Activated CD8-positive, alpha-beta memory T cell treated with anti-CD3 and anti-CD28 coated beads for 48 hours (primary cell): ENCODE measurements around the gene CRAMP1.
"Not testable (repeated sequence)": the region's sequence is repeated elsewhere in the genome, so short reads cannot be mapped to it uniquely, and the experiment has no call there.

Experiments used
- DNase-seq, 3 experiments: peaks; one replicate each; pipeline ENCODE4 v3.0.0-alpha.2; 2020; ENCODE audit warnings: low read depth in 2 of 3, low spot score in 2 of 3

The CRAMP1 gene, protein sequence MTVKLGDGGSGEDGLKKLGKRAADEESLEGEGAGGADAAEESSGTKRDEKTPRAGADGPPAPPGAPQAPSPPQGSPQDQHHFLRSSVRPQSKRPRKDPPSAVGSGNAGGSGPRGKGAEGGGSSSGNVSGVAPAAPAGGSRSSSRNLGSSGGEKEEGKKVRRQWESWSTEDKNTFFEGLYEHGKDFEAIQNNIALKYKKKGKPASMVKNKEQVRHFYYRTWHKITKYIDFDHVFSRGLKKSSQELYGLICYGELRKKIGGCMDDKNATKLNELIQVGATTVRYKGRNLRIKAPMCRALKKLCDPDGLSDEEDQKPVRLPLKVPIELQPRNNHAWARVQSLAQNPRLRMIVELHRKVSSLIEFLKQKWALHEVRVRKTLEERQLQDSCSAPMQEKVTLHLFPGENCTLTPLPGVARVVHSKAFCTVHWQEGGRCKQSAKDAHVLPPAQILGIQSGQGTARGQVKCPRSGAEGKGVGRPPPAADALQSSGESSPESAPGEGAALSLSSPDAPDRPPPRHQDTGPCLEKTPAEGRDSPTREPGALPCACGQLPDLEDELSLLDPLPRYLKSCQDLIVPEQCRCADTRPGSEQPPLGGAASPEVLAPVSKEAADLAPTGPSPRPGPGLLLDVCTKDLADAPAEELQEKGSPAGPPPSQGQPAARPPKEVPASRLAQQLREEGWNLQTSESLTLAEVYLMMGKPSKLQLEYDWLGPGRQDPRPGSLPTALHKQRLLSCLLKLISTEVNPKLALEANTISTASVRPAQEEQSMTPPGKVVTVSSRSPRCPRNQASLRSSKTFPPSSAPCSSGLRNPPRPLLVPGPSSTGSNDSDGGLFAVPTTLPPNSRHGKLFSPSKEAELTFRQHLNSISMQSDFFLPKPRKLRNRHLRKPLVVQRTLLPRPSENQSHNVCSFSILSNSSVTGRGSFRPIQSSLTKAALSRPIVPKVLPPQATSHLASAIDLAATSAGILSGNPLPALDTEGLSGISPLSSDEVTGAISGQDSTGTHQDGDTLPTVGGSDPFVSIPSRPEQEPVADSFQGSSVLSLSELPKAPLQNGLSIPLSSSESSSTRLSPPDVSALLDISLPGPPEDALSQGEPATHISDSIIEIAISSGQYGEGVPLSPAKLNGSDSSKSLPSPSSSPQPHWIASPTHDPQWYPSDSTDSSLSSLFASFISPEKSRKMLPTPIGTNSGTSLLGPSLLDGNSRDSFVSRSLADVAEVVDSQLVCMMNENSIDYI (N-terminal part only)

DNA sequence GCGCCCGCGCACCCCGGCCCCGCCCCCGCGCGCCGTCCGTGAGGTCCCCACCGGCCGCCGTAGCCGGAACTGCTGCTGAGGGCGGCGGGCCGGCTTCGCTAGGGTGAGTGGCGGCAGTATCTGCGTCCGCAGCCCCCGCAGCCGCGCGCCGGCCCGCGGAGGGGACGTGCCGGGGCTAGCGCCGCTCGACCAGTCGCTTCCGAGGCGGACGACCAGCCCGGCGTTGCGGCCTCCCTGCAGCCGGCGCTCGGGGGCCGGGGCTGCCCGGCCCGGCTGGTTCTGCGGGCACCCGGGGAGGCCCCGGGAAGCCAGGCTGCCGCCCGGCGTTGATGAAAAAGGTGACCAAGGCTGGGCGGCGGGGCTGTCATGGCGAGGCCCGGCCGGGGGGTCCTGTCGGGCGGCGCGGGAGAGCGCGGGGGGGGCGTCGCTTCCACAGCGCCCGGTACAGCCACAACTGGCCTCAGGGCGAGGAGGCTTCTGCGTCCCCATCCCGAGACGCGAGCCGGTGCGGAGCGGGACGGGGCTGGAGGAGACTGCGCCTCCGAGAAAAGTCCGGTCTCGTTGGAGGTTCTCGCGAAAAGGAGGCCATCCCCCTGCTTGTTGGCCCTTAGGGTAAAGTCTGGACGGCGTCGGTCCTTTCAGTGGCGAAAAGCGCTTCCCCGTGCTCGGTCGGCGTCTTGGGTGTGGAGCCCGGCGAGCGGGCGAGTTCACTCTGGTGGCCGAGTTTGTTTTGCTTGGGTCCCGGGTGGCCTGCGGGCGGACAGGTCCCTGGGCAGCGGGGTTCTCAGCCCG is at the start of gene CRAMP1:
CRAMP1 (plus strand) TSS at position 41 of the 792 bp plus-strand sequence. CDS start 2,280 bp downstream, outside the sequence.
- DNase-seq, result no peak

DNA sequence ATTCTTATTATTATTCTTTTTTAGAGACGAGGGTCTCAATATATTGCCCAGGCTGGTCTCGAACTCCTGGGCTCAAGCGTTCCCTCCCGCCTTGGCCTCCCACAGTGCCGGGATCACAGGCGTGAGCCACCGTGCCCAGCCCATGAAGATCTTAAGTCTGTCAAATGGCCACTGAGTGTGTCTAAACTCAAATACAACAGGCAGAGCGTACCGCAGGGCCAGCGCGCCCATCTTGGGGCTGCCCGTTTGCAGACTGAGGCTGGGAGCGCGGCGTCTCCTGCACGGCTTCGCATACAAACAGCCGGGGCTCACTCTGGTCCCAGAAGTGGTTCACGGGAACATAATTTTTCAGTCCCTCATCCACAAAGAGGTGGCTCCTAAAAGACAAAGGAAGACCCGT is 48.4 kb upstream of the CRAMP1 start:
- DNase-seq, result no peak

DNA sequence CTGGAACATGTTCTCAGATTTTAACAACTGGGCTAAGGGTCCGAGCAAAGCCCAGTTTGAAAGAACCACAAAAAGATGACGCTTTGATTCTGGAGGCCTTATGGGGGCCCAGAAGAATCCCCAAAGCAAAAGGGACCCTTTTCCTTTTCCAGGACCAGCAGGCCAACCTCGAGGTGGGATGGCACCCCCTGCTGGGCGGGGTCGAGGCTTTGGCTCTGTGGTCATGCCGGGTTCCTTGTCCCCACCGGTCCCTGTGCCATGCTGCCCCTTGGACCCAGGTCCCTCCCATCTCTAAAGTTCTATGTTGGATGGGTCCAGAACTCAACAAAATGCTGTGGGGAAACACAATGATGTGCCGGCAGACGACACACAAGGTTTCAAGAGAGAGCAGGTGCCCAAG is 47.8 kb upstream of the CRAMP1 start:
- DNase-seq, result no peak

DNA sequence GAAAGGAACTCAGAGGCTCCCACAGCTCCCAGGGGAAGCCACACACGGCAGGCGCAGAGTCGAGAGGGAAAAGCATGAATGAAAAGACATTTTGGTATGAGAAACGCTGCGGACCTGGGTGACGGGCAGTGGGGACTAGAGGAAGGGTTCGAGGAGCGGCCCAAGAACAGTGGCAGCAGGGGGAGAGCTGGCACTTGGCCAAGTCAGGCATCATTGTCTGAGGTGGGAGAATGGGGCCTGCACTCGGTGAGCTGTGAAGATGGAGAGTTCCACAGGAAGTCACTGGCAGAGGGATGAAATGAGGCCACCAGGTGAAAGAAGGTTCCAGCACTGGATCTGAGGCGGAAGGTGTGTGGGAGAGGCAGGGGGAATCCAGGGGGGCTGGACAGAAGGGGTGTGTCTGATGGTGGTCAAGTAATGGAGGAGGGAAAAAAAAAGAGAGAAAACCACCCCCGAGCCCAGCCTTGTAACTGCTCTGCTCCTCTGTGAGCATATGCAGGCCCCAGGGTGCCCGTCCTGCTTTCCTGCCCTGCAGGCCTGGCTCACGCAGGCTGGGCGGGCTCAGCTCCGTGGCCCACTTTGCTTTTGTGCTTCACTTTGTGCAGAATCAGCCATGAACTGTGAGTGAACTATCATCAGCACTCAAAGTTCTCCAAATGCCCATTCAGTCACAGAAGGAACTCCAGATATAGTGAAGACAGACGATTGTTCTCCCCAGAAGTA is 46.9 kb upstream of the CRAMP1 start:
- no peak for DNase-seq

DNA sequence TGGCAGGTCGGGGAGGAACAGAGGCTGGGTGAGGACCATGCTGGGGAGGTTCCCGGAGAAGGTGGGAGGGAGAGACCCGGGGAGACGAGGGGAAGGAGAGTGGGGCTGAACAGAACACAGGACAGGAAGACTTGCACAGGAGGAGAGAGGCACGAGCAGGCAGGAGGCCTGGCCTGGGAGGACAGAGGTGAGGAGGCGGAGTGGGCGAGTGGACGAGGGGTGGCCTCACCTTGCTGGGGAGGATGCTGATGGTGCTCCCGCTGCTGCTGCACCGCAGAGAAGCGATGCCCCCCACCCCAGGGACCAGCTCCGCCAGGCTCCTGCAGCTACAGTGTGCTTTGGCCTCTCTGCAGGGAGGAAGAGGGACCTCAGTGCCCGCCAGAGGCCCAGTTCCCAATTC is 44.2 kb upstream of the CRAMP1 start:
- DNase-seq, result no peak

DNA sequence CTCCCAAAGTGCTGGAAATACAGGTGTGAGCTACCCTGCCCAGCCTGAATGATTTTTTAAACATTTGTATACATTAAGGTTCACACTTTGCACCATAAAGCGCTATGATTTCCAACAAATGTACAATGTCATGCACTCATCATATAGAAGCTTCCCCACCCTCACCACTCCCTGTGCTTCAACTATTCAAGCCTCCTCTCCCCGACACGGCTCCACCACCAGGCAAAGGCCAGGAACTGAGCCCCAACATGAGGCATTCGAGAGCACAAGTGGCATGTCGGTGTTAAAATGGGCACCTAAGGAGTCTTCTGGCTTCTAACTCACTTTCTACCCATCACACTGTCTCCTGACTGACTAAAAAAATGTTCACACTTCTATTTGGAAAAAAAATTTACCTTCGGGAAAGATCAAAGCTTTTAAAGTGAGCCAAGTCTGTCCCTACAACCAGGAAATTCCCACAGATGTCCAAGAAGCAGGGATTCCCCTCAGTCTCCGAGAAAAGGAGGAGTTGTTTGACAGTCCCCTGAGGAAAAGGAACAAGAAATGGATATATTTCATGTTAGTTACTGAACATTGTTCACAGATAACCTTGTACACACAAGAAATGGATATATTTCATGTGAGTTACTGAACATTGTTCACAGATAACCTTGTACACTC is 41.0 kb upstream of the CRAMP1 start:
- DNase-seq, result no peak

DNA sequence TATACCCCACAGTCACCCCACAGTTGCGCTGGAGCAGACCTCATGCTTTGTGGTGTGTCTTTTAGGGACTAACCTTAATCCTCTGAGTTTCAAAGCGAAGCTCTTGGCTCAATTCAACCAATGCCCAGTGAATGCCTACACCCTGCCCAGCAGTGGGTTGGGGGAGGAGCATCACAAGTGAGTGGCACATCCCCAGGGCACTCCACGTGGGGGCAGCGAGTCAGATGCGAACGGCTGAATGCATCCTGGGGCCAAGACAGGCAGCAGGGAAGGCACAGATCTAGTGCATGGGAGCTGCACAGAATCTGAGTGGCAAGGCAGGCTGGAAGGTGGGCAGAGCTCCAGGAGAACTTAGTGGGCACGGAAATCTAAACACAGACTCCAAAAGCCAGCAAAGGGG is 39.5 kb upstream of the CRAMP1 start:
- no peak for DNase-seq

DNA sequence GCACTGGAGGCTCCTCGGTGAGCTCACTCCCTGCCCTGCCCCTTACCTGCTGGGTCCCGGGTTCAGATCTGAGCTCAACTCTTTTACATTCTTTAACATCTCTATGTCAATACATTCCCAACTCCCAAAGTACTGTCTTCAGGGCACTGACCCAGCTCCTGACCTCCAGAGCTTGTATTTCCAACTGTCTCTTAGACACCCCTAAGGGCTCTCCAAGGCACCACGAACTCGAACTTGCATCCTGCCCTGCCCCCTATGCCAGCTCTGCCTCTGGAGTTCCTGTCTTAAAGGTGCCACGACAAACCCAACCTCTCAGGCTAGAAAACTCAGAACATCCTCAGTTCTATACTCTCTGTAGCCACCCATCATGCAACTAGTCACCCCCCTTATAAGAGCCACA is 38.9 kb upstream of the CRAMP1 start:
- DNase-seq, result no peak

DNA sequence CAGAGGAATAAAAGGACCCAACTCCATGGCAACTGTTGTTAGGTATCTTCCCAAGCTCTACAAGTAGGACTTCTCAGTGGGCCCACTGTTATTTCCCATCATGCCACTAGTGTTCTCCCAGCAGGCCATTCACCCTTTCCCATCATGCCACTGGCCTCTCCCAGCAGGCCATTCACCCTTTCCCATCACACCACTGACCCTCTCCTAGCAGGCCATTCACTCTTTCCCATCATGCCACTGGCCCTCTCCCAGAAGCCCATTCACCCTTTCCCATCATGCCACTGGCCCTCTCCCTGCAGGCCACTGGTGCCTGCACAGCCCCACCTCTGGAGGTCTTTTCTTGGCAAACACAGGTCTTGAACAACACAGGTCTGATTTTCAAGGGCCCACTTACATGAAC is 36.6 kb upstream of the CRAMP1 start:
- no peak for DNase-seq

DNA sequence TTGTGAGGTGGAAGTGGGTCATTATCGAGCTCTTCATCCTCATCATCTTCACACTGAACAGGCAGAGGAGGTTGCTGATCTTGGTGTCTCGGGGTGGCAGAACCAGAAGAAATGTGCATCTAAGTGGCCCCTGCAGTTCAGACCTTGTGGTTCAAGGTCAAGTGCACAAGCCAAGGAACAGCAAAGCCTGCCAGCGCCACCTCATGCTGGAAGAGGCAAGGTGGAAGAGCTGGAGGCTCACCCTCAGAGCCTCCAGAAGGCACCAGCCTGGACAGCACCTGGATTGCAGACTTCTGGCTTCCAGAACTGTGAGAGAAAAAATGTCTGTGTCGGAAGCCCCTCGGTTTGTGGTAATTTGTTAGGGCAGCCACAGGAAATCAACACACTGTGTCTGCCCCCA is 32.9 kb upstream of the CRAMP1 start:
- DNase-seq, result no peak

DNA sequence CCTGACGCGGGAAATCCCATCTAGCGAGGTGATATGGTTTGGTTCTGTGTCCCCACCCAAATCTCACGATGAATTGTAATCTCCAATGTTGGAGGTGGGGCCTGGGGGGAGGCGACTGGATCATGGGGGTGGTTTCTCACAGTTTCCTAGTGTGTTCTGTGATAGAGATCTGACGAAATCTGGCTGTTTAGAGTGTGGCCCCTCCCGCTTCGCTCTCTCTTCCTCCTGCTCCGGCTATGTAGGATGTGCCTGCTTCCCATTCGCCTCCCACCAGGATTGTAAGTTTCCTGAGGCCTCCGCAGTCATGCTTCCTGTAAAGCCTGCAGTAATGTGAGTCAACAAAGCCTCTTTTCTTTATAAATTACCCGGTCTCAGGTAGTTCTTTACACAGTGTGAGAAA is 31.9 kb upstream of the CRAMP1 start:
- no peak for DNase-seq

DNA sequence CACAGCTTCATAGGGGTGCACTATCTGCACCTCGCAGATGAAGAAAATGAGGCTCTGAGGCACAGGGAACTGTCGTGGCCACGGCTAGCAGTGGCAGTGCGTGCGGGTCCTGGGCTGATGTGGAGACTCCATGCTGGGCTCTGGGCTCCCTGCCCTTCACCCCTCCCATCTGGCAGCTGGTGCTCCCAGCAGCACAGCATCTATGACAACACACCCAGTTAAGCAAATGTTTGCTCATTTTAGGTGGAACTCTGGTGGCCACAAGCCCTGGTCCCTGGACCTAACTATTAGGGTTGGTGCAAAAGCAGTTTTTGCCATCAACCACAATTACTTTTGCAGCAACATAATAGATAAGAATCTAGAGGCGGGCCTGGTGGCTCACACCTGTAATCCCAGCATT is 31.2 kb upstream of the CRAMP1 start:
- DNase-seq, result no peak

DNA sequence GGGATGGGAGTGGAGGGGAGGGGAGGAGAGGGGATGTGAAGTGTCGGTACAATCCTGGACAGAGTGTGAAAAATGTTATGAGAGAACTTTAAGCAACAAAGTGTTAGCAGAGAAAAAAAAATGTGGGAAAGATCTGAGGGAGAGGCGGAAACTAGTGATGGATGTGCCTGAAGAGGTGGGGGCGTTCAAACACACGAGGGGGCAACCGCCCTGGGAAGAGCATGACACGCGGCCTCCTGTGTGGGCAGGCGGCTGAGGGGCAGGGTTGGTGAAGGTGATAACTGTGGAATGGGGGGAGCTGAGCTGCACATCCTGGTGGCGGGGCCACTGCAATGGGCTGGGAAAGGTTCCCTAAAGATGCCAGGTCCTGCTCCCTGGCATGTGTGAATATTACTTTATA is 30.4 kb upstream of the CRAMP1 start:
- DNase-seq, result no peak

DNA sequence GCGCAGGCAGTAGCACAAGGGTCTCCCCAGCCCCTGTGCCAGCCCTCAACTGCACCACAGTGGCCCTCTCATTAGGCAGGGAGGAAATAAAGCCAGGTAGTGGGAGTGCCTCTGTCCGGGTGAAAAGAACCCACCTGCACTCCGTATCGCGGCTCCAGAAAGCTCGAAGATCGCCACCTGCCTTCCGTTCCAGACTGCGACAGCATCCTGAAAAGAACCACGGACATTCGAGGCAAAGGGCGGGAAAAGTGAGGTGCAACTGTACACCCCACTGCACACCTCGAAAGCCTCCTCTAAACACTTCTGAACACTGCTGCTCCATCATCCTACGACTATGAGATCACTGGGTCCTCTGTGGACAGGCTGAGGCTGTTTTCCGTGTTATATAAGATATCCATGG is 29.0 kb upstream of the CRAMP1 start:
- no peak for DNase-seq

DNA sequence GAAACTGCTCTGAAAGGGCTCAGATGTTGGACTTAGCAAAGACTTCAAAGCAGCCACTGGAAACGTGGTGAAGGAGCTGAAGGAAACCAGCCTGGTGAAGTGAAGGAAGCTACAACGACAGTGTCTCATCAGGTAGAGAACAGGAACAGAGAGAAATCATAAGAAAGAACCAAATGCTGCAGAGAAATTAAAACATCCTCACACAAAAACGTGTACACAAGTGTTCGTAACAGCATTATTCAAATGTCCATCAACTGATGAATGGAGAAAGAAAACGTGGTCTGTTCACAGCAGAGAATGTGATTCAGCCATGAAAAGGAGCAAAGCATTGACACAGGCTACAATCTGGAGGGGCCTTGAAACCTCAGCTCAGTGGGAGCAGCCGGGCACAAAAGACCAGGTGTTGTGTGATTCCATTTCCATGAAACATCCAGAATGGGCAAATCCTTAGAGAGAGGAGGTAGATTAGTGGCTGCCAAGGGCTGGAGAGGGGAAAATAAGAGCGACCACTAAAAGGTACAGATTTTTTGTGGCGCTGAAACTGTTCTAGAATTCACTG is 27.2 kb upstream of the CRAMP1 start:
- no peak for DNase-seq

DNA sequence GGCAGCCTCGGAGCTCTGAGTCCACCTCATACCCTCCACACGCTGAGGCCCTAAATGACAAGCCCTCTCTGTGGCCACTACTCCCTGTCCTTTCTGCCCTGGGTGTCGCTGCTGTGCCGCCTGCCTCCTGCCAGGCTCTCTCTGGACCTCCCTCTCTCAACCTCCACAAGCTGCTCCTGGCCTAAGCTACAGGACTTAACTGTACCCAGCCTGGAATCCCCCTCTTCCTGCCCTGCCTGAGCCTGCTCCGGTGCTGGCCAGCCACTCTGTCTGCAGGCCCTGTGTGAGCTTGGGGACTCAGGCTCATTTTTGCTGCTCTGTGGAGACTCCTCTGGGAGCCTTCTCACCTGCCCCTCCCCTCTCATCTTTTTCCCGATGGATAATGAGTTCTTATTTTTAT is 21.8 kb upstream of the CRAMP1 start:
- no peak for DNase-seq

DNA sequence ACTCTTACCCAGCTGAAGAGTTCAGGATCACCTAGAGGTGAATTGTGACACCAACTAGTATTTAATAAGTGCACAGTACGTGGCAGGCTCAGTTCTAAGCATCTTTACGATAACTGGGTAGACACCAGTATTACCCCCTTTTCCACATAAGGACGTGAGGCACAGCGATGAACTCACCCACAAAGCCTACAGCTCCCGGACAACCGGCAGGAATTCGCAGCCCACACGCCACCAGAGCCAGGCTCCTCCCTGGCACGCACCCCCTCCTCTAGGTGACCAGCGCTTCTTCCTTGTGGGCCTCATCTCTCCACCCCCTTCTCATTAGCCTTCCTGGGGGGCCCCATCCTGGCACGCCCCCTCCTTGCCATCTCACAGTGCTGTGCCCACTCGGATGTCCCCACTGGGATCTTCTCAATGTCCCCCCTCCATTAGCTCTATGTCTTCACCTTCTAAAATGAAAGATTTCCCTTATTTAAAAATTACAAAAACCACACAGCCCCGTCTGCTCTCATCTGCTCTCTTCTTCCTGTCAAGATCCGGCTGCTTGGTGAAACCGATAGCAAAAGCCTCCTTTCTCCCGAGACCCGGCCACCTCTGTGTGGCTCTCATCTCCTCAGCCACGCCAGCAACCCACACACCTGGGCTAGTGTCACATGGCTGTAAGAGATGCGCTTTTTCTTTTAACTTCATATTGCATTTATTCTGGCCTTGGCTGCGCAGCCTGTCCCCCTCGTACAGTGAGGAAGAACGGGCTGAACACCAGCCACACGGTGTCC is 21.0 kb upstream of the CRAMP1 start:
- no peak for DNase-seq

DNA sequence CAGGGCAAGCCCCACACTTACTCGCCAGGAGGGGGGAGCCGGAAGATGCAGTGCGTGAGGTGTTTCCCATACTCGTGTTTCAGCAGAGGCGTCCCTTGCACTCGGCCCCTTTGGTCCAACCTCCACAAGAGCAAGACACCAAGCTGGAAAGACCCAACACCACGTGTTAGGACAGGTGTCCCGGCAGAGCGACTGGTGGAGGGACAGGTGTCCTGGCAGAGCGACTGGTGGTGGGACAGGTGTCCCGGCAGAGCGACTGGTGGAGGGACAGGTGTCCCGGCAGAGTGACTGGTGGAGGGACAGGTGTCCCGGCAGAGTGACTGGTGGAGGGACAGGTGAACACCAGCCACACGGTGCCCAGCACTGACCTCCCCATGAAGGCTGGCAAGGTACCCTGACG is 19.7 kb upstream of the CRAMP1 start:
- no peak for DNase-seq

DNA sequence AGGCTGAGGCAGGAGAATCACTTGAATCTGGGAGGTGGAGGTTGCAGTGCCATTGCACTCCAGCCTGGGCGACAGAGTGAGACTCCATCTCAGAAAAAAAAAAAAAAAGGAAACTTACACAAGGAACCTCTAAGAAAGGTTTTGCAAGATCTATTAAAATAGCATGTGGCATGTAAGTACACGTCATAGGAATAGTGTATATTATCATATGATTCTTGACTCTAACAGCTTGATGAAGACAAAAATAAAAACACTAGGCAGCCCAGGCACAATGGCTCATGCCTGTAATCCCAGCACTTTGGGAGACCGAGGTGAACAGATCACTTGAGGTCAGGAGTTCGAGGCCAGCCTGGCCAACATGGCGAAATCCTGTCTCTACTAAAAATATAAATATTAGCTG is 16.6 kb upstream of the CRAMP1 start:
- not testable (repeated sequence) for DNase-seq
